Hematopoietic multipotent progenitor cell treated with erythropoietin and hydrocortisone succinate and interleukin-3 and kit ligand, for 15 days (in vitro differentiated cells): ENCODE measurements around the gene KIF25.
"Not testable (repeated sequence)": the region's sequence is repeated elsewhere in the genome, so short reads cannot be mapped to it uniquely, and the experiment has no call there.

ENCODE experiments used
- DNase-seq: peaks from one replicate; pipeline ENCODE4 v3.0.0-alpha.2; 2015; ENCODE audit warnings: low spot score

Gene KIF25

DNA sequence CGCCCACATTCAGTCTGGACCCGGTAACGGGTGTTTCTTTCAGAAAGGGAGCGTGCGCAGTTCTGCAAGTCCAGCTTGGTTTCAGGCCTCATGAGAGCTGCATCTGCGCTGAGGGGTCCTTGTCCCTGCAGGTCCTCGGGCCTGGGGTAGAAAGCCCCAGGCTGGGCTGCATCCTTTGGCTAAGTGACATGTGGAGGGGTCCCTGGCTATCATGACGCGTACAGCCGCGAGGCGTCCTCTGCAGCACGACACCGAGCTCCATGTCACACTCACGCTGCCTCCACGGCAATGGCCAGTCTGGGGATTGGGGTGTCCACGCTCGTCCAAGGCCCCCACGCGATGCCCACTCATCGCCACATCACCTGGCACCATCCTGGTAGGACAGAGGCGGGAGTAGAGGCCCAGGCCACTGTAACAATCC lies 1.7 kb upstream of the KIF25 start:
- no peak for DNase-seq

GRCh38 chr6:167996424-167997199 lies 859 bp upstream of the KIF25 start:
- DNase-seq, result no peak

- no peak for DNase-seq
These were observed 744 bp downstream of the KIF25 start for GRCh38 chr6:167998215-167998614.

DNA sequence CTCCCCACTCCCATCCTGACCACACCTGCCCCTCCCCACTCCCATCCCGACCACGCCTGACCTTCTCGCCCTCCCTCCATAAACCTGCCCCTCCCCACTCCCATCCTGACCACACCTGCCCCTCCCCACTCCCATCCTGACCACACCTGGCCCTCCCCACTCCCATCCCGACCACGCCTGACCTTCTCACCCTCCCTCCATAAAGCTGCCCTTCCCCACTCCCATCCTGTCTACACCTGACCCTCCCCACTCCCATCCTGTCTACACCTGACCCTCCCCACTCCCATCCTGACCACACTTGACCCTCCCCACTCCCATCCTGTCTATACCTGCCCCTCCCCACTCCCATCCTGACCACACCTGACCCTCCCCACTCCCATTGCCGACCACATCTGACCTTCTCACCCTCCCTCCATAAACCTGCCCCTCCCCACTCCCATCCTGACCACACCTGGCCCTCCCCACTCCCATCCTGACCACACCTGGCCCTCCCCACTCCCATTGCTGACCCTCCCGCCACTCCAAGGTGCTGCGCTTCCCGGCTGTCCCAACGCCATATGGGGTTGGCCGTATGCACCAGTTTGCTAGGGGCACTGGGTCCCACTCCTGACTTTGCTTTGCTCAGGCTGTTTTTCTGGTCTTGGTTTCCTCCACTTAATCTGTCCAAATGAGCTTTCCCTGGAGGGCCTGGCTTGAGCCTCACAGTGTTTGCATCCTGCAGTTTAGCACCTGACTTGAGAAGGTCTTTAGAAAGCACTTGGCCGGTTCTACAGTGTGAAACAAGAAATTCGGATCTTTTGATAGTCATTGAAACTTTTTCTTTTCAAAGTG lies 2.9 kb downstream of the KIF25 start:
- no peak for DNase-seq

GRCh38 chr6:168001029-168001332 lies 3.5 kb downstream of the KIF25 start:
- DNase-seq, result no peak

- DNase-seq, result not testable (repeated sequence)
These were observed 4.0 kb downstream of the KIF25 start for GRCh38 chr6:168001514-168001913.

DNA sequence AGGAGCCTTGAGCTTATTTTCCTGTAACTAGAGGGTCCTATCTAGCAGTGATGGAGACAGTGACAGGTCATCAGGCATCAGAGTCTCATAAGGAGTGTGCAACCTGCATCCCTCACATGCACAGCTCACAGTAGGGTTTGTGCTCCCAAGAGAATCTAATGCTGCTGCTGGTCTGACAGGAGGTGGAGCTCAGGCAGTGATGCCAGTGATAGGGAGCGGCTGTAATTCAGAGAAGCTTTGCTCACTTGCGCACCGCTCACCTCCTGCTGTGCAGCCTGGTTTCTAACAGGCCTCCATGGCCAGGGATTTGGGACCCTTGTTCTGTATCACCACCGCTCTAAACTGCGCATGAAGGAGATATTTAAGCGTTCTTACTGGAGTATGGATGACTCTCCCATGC lies 5.3 kb downstream of the KIF25 start:
- DNase-seq, result no peak

GRCh38 chr6:168004023-168004422 lies 6.6 kb downstream of the KIF25 start:
- DNase-seq, result no peak

- no peak for DNase-seq
These were observed 7.5 kb downstream of the KIF25 start for GRCh38 chr6:168004945-168005344.

GRCh38 chr6:168005796-168006195 lies 8.3 kb downstream of the KIF25 start:
- no peak for DNase-seq

GRCh38 chr6:168007592-168008338 lies 10.3 kb downstream of the KIF25 start:
- DNase-seq, result no peak

DNA sequence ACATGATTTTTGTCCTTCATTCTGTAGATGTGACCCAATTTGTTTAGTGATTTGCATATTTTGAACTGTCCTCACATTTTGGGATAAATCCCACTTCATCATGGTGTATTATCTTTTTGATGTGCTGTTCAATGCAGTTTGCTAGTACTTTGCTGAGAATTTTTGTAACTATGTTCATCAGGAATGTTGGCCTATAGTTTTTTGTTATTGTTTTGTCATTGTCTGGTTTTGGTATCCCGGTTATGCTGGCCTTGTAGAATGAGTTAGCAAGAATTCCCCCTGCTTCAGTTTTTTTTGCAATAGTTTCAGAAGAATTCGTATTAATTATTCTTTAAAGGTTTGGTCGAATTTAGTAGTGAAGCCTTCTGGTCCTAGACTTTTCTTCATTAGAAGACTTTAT lies 11.9 kb downstream of the KIF25 start:
- DNase-seq, result no peak

DNA sequence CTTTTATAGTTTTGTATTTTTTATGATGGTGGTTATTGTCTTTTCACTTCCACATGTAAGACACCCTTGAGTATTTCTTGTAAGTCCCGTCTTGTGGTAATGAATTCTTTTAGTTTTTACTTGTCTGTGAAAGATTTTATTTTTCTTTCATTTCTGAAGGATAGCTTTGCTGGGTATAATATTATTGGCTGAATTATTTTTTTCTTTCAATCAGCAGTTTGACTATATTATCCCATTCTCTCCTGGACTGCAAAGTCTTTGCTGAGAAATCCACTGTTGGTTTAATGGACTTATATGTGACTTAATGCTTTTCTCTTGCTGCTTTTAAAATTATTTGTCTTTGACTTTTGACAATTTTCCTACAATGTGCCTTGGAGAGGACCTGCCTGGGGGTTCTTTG lies 13.8 kb downstream of the KIF25 start:
- DNase-seq, result no peak

- DNase-seq, result no peak
These were observed 15.2 kb downstream of the KIF25 start for GRCh38 chr6:168012431-168013249.

DNA sequence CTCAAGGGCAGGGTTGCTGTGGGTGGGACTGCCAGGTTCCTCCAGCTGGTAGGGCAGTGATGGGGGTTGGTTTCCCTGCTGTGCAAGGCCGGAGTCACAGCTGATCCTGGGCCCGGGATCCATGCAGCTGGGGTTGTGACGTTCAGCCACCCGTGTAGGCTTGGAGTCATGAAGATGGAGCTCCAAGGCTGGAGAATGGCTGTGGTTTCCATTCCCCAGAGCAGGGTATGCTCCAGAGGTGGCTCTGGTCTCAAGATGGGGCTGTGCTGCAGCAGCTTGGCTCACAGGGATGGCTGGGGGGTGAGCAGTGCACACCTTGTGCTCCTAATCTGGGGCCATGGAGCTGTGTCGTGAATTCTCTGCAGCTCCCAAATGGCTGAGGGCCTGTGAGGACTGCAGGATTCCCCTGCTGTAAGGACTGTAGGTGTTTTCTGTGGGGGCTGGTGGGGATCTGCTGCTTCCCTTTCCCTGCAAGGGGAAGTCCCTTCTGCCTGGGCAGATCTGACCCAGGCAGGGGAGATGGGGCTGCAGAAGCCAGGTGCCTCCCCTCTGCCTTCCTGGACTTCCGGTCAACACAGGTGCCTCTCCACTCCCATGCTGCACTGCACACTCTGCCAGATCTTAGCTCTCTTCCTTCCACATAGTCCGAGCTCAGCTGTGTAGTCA lies 15.9 kb downstream of the KIF25 start:
- no peak for DNase-seq

- no peak for DNase-seq
These were observed 17.0 kb downstream of the KIF25 start for GRCh38 chr6:168014428-168014827.

DNA sequence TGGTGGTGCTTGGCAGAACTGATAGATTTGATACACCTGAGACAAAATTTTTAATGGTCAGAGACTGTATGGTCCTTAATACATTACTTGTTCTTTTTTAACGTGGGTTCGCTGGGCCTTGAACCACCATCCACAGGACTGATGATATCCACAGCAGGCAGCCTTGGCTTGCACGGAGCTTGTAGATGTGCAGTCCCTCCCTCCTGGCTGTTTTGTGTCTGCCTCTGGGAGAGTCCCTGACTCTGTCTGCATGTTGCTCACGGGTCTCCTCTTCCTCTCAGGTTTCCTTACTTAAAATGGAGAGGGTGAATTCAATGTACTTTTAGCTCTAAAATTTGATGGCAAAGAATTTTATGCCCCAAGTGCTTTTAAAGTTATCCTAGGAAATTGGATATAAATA lies 17.5 kb downstream of the KIF25 start:
- no peak for DNase-seq

DNA sequence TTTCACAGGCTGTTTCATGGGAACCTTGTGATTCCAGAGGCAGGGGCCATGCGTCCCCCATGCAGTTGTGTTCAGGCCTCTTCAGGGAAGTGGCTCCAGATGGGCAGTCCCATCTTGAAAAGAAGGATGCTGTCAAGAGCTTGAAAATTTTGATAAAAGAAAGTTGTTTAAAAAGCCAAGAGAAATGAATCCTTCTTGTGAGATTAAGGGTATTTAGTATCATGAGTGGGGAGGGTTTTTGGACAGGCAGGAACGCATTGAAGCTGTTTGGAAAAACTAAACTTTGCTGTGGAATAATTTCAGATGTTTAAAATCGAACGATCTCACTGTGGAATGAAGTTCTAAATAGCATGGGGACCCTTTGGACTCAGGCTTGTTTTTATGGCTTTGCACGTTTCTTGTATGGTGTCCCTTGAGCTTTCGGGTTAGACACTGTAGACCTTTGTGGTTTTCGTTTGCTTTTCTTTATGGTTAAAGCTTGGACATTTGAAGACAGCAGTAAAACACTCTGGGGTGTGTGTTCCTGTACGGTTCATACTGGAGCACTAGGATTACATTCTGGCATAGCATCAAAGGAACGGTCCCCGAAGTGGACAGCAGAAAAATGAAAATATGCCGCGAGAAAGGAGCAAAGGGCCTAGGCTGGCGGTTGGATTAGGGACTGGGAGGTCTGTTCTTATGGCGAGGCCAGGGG lies 18.2 kb downstream of the KIF25 start:
- no peak for DNase-seq

- DNase-seq, result no peak
These were observed 18.7 kb downstream of the KIF25 start for GRCh38 chr6:168016176-168016620.

GRCh38 chr6:168016721-168017525 lies 19.5 kb downstream of the KIF25 start:
- no peak for DNase-seq
